ENCODE results near the gene MAMDC2. TPM values are rescaled to one million over a fixed set of nuclear protein-coding genes. Genes with fewer than 3 reads are reported as not detected.

The MAMDC2 gene
- 1.6 and 3.9 TPM in 2 replicates for polyA plus RNA-seq

GRCh38 chr9:70043689-70044489, at the start of gene MAMDC2:
MAMDC2 (plus strand) TSS chr9:70043848; CDS start chr9:70044198, 350 bp downstream.

GRCh38 chr9:70258692-70259511, 215.3 kb downstream of the MAMDC2 start, which contains the start of gene SMC5:
SMC5 (plus strand) TSS chr9:70258978; CDS start chr9:70259079, 101 bp downstream.

Other genes starting within 250 kb of the MAMDC2 start
- not detected in 2 replicates for gene CFAP95, start 223.0 kb upstream of the MAMDC2 start, polyA plus RNA-seq
- 6.2 and 11.7 TPM in 2 replicates for gene SMC5, start 215.1 kb downstream of the MAMDC2 start, polyA plus RNA-seq

Measured in Purkinje cell (primary cell).